GM18505 (cell line): Measurements from ENCODE around the gene TRMU.

Source experiments
- ATAC-seq: cut with Tn5 transposase; IDR thresholded peaks from one replicate; pipeline ENCODE4 v1.9.1; 2021; ENCODE audit not compliant: unreplicated experiment
- POLR2A ChIP-seq: IDR thresholded peaks from 4 replicates; pipeline ENCODE4 v1.6.1; 2011; ENCODE audit warnings: borderline replicate concordance; ENCODE audit not compliant: insufficient read depth, insufficient read length; ENCODE audit errors: extremely low read depth

Gene TRMU

GRCh38 chr22:46379066-46379930, 43.8 kb downstream of the TRMU start:
- no peak for ATAC-seq
- TF ChIP-seq POLR2A: no peak

DNA sequence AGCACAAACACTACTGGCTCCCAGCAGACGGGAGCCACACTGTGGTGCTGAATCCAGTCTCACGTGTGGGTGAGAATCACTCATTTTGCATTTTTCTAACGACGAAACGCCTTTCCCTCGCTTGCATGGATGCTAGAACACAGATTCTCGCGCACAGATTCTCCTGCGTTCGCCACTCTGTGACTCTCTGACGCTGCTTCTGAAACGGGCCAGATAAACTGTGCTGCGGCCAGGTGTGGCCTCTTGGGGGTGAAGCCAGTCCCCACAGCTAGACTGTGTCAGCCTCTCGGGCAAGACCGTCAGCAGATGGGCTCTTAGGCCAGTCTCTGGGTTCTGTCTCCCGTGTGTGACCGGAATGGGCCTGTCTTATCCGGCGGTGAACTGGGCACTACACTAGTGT, 44.6 kb downstream of the TRMU start:
- no peak for TF ChIP-seq POLR2A
- ATAC-seq: no peak

GRCh38 chr22:46380581-46380980, 45.1 kb downstream of the TRMU start:
- no peak for TF ChIP-seq POLR2A
- ATAC-seq: no peak

GRCh38 chr22:46381142-46381541, 45.6 kb downstream of the TRMU start:
- TF ChIP-seq POLR2A: no peak
- no peak for ATAC-seq

- ATAC-seq: no peak
- TF ChIP-seq POLR2A: no peak
Observed at GRCh38 chr22:46381731-46382130, 46.2 kb downstream of the TRMU start.

DNA sequence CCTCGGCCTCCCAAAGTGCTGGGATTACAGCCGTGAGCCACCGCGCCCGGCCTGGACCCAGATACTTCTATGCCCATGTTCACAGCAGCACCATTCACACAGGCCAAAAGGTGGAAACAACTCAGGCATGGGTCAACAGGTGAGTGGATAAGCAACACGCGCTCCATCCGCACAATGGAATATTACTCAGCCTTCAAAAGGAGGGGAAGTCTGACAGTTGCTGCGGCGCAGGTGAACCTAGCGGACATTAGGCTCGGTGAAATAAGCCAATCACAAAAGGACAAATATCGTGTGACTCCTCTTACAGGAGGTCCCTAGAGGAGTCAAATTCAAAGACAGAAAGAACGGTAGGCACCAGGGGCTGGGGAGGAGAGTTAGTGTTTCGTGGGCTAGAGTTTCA, 47.0 kb downstream of the TRMU start:
- TF ChIP-seq POLR2A: no peak
- ATAC-seq: no peak

GRCh38 chr22:46386312-46386711, 50.8 kb downstream of the TRMU start:
- ATAC-seq: no peak
- TF ChIP-seq POLR2A: no peak

GRCh38 chr22:46387748-46388147, 52.2 kb downstream of the TRMU start:
- ATAC-seq: no peak
- no peak for TF ChIP-seq POLR2A

GRCh38 chr22:46388647-46389046, 53.1 kb downstream of the TRMU start:
- no peak for TF ChIP-seq POLR2A
- ATAC-seq: no peak

- TF ChIP-seq POLR2A: no peak
- ATAC-seq: no peak
Observed at GRCh38 chr22:46389081-46389480, 53.6 kb downstream of the TRMU start.

DNA sequence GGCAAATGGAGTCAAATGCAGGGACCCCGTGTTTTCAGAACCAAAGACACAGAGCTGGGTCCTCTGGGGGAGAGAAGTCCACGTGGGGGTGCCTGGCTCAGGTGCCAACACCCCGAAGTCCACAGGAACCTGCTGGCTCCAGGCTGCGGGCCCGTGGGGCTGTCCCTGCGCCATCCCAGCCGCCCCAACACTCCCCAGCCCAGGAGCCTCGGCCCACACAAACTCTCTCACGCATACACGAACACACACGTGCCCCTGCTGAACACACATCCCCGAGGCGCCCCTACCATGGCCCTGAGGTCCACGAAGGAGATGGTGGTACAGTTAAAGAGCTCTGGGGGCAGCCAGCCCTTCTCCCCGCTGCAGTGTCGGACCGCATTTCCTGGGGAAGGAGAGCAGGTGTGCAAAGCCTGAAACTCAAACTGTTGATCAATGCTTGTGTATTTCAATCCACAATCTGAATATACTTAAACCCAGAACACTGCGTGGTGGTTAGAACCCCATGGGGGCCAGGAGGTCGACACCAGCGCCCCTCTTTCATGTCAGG, 54.7 kb downstream of the TRMU start:
- TF ChIP-seq POLR2A: no peak
- ATAC-seq: no peak

GRCh38 chr22:46390652-46391301, 55.3 kb downstream of the TRMU start:
- TF ChIP-seq POLR2A: no peak
- ATAC-seq: no peak

- no peak for TF ChIP-seq POLR2A
- ATAC-seq: no peak
Observed at GRCh38 chr22:46391486-46392136, 56.1 kb downstream of the TRMU start.
